Heart left ventricle (tissue), 16 donors: Measurements from ENCODE around the gene SLC9B2. TPM values are rescaled to one million over a fixed set of nuclear protein-coding genes. Genes with fewer than 3 reads are reported as not detected.

ENCODE experiments used
- ATAC-seq, 4 donors: fragments of 200-7000 bp; cut with Tn5 transposase; one replicate each; pipeline ENCODE4 v1.9.1; 2020 to 2022; ENCODE audit warnings: moderate library complexity in 4 of 4, mild to moderate bottlenecking in 3 of 4, moderate number of reproducible peaks in 1 of 4
- DNase-seq, 5 donors: peaks; one replicate each; pipeline ENCODE4 v3.0.0-alpha.2; 2020
- H3K27ac ChIP-seq, 12 donors: fragments of 200-600 bp; sonication (generic) in 4 of 12; one replicate each; pipeline versions ENCODE4 v1.5.0 to v1.8.0; 2016 to 2022; ENCODE audit warnings: mild to moderate bottlenecking in 2 of 12
- H3K27me3 ChIP-seq, 9 donors: fragments of 200-600 bp; sonication (generic) in 2 of 9; one replicate each; pipeline versions ENCODE4 v1.5.1 to v1.8.0; 2016 to 2022; ENCODE audit warnings: mild to moderate bottlenecking in 3 of 9
- H3K36me3 ChIP-seq, 9 donors: fragments of 200-600 bp; sonication (generic) in 2 of 9; one replicate each; pipeline versions ENCODE4 v1.5.0 to v1.8.0; 2018 to 2022; ENCODE audit warnings: mild to moderate bottlenecking in 2 of 9
- H3K4me1 ChIP-seq, 12 donors: fragments of 200-600 bp; sonication (generic) in 4 of 12; one replicate each; pipeline versions ENCODE4 v1.5.0 to v1.8.0; 2016 to 2022; ENCODE audit warnings: mild to moderate bottlenecking in 3 of 12
- H3K4me3 ChIP-seq, 12 donors: fragments of 200-600 bp; sonication (generic) in 4 of 12; one replicate each; pipeline versions ENCODE4 v1.5.0 to v1.8.0; 2017 to 2022; ENCODE audit warnings: mild to moderate bottlenecking in 9 of 12, moderate library complexity in 4 of 12
- H3K9me3 ChIP-seq, 12 donors: fragments of 200-600 bp; sonication (generic) in 4 of 12; one replicate each; pipeline versions ENCODE4 v1.5.0 to v1.8.0; 2016 to 2022; ENCODE audit warnings: mild to moderate bottlenecking in 1 of 12
- POLR2A ChIP-seq, 2 donors: fragments of 450-650 bp; IDR thresholded peaks; one replicate each; pipeline ENCODE4 v1.6.1; 2017; ENCODE audit warnings: antibody characterized with exemption in 2 of 2, mild to moderate bottlenecking in 2 of 2, moderate library complexity in 2 of 2
- WGBS, 4 donors: extraction: QIAGEN DNeasy Blood & Tissue Kit in 2 of 4; methylation state at CpG; one replicate each; pipeline versions ENCODE4 v1.1.5 to v1.1.7; 2013 to 2018; 5-methylcytosine and 5-hydroxymethylcytosine counted together
- intact Hi-C, 10 donors: fragments of 100-400 bp; cut with DNase I; formaldehyde crosslinking; loops; one replicate each; pipeline versions ENCODE4 v1.11.1 to v1.14.2; 2022
- polyA plus RNA-seq, 2 donors: library from polyadenylated mRNA; stranded (reverse); fragments of 200-250 nt; gene quantifications; one replicate each; pipeline ENCODE4 v1.2.3, GENCODE V29; 2013
- total RNA-seq, 9 donors: library from RNA; depleted of rRNA in 2 of 9; stranded (reverse); fragments of >200 nt in 2 of 9; fragmentation: NEBNext Ultra II Directional in 3 of 9; extraction: Animal tissue kit (Norgen Biotek cat#: 25700) in 3 of 9; gene quantifications; one replicate each; pipeline versions ENCODE4 v1.1.0 to v1.2.4, GENCODE V29; 2016 to 2023
- TF ChIP-seq, protein P1 (sequence below), 12 donors: fragments of 200-600 bp; sonication (generic) in 4 of 12; IDR thresholded peaks; one replicate each; pipeline versions ENCODE4 v1.5.0 to v1.8.0; 2018 to 2022; ENCODE audit warnings: antibody characterized with exemption in 12 of 12, mild to moderate bottlenecking in 5 of 12
- donor health status: ischemic (EF 13 %, LVEDD 7.1; RV severe dilation, severe dysfunction).
- donor health status: healthy with polysubstance abuse.
- donor health status: DM: no; HTN: yes; CAD: no.
- donor health status: DM: no; HTN: no; CAD: no.
- donor health status: ischemic (EF 25% LVEDD 6.9; RV normal size, moderate dysfunction).
- donor health status: ischemic (EF 25% LVEDD 5.7; RV mildly dilated, moderate dysfunction).
- donor health status: healthy.
- donor health status: DM: yes; HTN: yes; CAD: no.
- donor health status: ischemic (EF 35%, LVEDD 5.7; RV mildly dilated, moderate dysfunction).
- donor health status: nonischemic (EF 11% LVEDD 7.7; RV severe dilation, severe dysfunction).
- donor health status: DM: yes; HTN: yes; CAD: no.
- donor health status: PGD.
- donor health status: ischemic (EF 29% LVEDD 5.4; RV normal size, mild dysfunction).
- donor health status: nonischemic (EF 23%, LVEDD 6.1; RV moderate dilation, normal function).

Gene SLC9B2
- total and polyA plus RNA-seq, 11 donors = 1.4 to 7.1 (median 4.6) TPM

- intact Hi-C loops = loop anchor here in 2 of 10 donors (5.0 to 10.0 kb wide), 2 partner anchors 653 to 670 kb away; no protein-coding TSS in a partner anchor
- H3K36me3 ChIP-seq = no peaks in the 10 kb centered on the region
- H3K27ac ChIP-seq = no peak overlapping the region
- no peaks in the 10 kb centered on the region for H3K9me3 ChIP-seq
- TF ChIP-seq POLR2A (IDR thresholded peaks at IDR 0.05) = no peak
- TF ChIP-seq, protein P1, sequence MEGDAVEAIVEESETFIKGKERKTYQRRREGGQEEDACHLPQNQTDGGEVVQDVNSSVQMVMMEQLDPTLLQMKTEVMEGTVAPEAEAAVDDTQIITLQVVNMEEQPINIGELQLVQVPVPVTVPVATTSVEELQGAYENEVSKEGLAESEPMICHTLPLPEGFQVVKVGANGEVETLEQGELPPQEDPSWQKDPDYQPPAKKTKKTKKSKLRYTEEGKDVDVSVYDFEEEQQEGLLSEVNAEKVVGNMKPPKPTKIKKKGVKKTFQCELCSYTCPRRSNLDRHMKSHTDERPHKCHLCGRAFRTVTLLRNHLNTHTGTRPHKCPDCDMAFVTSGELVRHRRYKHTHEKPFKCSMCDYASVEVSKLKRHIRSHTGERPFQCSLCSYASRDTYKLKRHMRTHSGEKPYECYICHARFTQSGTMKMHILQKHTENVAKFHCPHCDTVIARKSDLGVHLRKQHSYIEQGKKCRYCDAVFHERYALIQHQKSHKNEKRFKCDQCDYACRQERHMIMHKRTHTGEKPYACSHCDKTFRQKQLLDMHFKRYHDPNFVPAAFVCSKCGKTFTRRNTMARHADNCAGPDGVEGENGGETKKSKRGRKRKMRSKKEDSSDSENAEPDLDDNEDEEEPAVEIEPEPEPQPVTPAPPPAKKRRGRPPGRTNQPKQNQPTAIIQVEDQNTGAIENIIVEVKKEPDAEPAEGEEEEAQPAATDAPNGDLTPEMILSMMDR (IDR thresholded peaks at IDR 0.05) = no peak
- WGBS, 4 donors = 95 to 97% (median 96%) methylated on average over 3 of the region's 3 CpGs
- H3K4me3 ChIP-seq = no peak overlapping the region
- H3K4me1 ChIP-seq = no peaks in the 10 kb centered on the region
- ATAC-seq (no peak), DNase-seq (no peak)
- H3K27me3 ChIP-seq = no peaks in the 10 kb centered on the region
Measured at GRCh38 chr4:103104886-103105285, 28.3 kb upstream of the SLC9B2 start.

- no peak for ATAC-seq
- intact Hi-C loops = loop anchor here in 2 of 10 donors (5.0 to 10.0 kb wide), 2 partner anchors 648 to 666 kb away; no protein-coding TSS in a partner anchor
- no peak for DNase-seq
- Histone ChIP-seq H3K27me3 (no peaks in the 10 kb centered on the region), H3K27ac (no peak overlapping the region), H3K36me3 (no peaks in the 10 kb centered on the region), H3K4me3 (no peak overlapping the region), H3K4me1 (peaks cover 0 to 32% (median 10%) of the 10 kb centered on the region in 12 donors), H3K9me3 (no peaks in the 10 kb centered on the region)
- TF ChIP-seq, protein P1 (IDR thresholded peaks at IDR 0.05) = no peak
- TF ChIP-seq POLR2A (IDR thresholded peaks at IDR 0.05) = no peak
- 61 to 67% (median 62%) methylated on average over 5 of the region's 5 CpGs for WGBS, 4 donors
Measured at GRCh38 chr4:103100691-103101090, 24.1 kb upstream of the SLC9B2 start.

DNA sequence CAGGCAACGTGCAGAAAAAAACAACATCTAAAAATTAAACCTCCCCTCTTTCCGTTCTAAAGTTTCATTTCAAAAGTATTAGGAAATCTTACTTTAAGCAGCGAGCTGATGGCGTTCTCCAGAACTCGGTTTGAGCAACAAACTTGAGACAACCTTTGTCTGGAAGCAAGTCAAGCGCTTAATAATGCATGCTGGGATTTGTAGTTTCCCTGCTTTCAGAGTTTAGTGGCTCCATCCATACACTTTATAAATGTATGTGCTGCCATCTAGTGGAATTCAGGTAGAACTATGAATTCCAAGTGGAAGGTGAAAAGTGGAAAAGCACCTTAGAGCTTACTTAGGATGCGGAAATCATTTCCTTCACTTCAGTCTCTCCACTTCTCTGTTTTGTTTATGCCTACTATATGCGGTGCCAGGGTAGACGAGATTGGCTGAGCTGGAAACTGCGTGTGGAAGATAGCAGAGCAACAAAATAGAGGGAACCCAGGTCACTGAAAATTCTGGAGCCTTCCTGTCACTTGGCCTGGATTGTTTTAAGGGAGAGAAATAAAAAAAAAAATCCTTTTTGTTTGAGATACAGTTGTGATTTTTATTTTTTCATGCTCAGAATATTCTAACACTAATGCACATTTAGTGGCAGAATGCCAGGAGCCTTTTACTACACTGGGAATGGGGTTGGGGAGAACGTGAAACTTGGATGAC, 23.3 kb upstream of the SLC9B2 start, which contains the start of gene BDH2:
BDH2 (minus strand) TSS at position 144 of the 702 bp plus-strand sequence. CDS start 3,580 bp downstream, outside the sequence.
- DNase-seq = peak in 3 of 5 donors; percentile 39 to 64 (median 58)
- H3K9me3 ChIP-seq = no peaks in the 10 kb centered on the region
- H3K36me3 ChIP-seq = peaks cover 0 to 4% (median 0%) of the 10 kb centered on the region in 9 donors
- ATAC-seq = peak; percentile 91 to 98 (median 96)
- TF ChIP-seq, protein P1 (IDR thresholded peaks at IDR 0.05) = peak; percentile 66 to 84 (median 78)
- no peak for TF ChIP-seq POLR2A (IDR thresholded peaks at IDR 0.05)
- no peaks in the 10 kb centered on the region for H3K27me3 ChIP-seq
- 9 to 10% (median 10%) methylated on average over 11 of the region's 11 CpGs for WGBS, 4 donors
- H3K27ac ChIP-seq = peak within 1 kb of the TSS; percentile 31 to 77 (median 62)
- intact Hi-C loops = loop anchor here (2.0 to 10.0 kb wide), 16 partner anchors 53 to 665 kb away; partner anchors contain the start of genes SLC9B1 (in 2 of the 10) and NFKB1 (in 1 of the 10)
- peak within 1 kb of the TSS; percentile 41 to 68 (median 56) for H3K4me3 ChIP-seq
- H3K4me1 ChIP-seq = peaks cover 0 to 32% (median 10%) of the 10 kb centered on the region in 12 donors
